CD4-positive, alpha-beta memory T cell (primary cell): ENCODE measurements around the gene RTP5. TPM values are rescaled to one million over a fixed set of nuclear protein-coding genes. Genes with fewer than 3 reads are reported as not detected.
"Not testable (repeated sequence)": the region's sequence is repeated elsewhere in the genome, so short reads cannot be mapped to it uniquely, and the experiment has no call there.

Experiments used
- CTCF ChIA-PET: fragments of 350-600 bp; sonication (Branson Sonifier 250); formaldehyde crosslinking; loops from one replicate; lab custom pipeline; 2021; ENCODE audit warnings: inconsistent platforms; ENCODE audit not compliant: partially characterized antibody; lab: Charles Lee
- POLR2A ChIA-PET: fragments of 350-600 bp; sonication (Branson Sonifier 250); formaldehyde crosslinking; loops from one replicate; lab custom pipeline; 2021; ENCODE audit not compliant: partially characterized antibody; lab: Charles Lee
- DNase-seq, 5 donors: peaks; one replicate each; pipeline versions ENCODE4 v3.0.0 to v3.0.0-alpha.2; 2020 to 2022; ENCODE audit warnings: mixed read lengths in 1 of 5
- H3K27ac ChIP-seq: one replicate; pipeline ENCODE4 v1.7.0; 2013; ENCODE audit warnings: low read depth, low read length
- H3K27me3 ChIP-seq: 2 replicates; pipeline ENCODE4 v1.7.0; 2013; ENCODE audit warnings: mild to moderate bottlenecking, low read length, moderate library complexity; ENCODE audit not compliant: insufficient read depth
- H3K36me3 ChIP-seq: 2 replicates; pipeline ENCODE4 v1.7.0; 2013; ENCODE audit warnings: mild to moderate bottlenecking, low read length, moderate library complexity; ENCODE audit not compliant: insufficient read depth
- H3K4me1 ChIP-seq: 2 replicates; pipeline ENCODE4 v1.7.0; 2013; ENCODE audit warnings: mild to moderate bottlenecking, low read length, moderate library complexity; ENCODE audit not compliant: insufficient read depth
- H3K4me3 ChIP-seq, 2 donors: one replicate each; pipeline ENCODE4 v1.7.0; 2013; ENCODE audit warnings: low read length in 2 of 2, mild to moderate bottlenecking in 1 of 2
- H3K9me3 ChIP-seq, 2 donors: one replicate each; pipeline ENCODE4 v1.7.0; 2013; ENCODE audit warnings: low read length in 2 of 2, control low read depth in 1 of 2; ENCODE audit not compliant: control insufficient read depth in 1 of 2
- H3K27ac Mint-ChIP-seq, 7 donors: one replicate each; pipeline ENCODE4 v1.8.0; 2020 to 2021; ENCODE audit warnings: mixed read lengths in 7 of 7, mild to moderate bottlenecking in 6 of 7, inconsistent platforms in 3 of 7, moderate library complexity in 3 of 7
- H3K27me3 Mint-ChIP-seq, 2 donors: one replicate each; pipeline ENCODE4 v1.8.0; 2020 to 2021; ENCODE audit warnings: mixed read lengths in 2 of 2
- H3K36me3 Mint-ChIP-seq, 2 donors: one replicate each; pipeline ENCODE4 v1.8.0; 2020 to 2021; ENCODE audit warnings: mixed read lengths in 2 of 2, inconsistent platforms in 1 of 2, mild to moderate bottlenecking in 1 of 2
- H3K4me1 Mint-ChIP-seq, 4 donors: one replicate each; pipeline ENCODE4 v1.8.0; 2020 to 2021; ENCODE audit warnings: mixed read lengths in 4 of 4, mild to moderate bottlenecking in 1 of 4
- H3K4me3 Mint-ChIP-seq, 8 donors: one replicate each; pipeline ENCODE4 v1.8.0; 2020 to 2021; ENCODE audit warnings: mixed read lengths in 8 of 8, mild to moderate bottlenecking in 7 of 8, moderate library complexity in 6 of 8, inconsistent platforms in 3 of 8
- H3K9me3 Mint-ChIP-seq, 8 donors: one replicate each; pipeline ENCODE4 v1.8.0; 2020 to 2021; ENCODE audit warnings: mixed read lengths in 8 of 8, mild to moderate bottlenecking in 5 of 8, inconsistent platforms in 3 of 8, moderate library complexity in 1 of 8
- intact Hi-C: fragments of 100-400 bp; cut with micrococcal nuclease; formaldehyde crosslinking; loops from one replicate; pipeline ENCODE4 v1.15.1; 2023
- polyA plus RNA-seq, 2 donors: library from polyadenylated mRNA; unstranded; fragments of 300-500 nt; fragmentation: Illumina TruSeq; gene quantifications; one replicate each; pipeline ENCODE4 v1.2.3, GENCODE V29; 2021
- total RNA-seq, 2 experiments: library from RNA; stranded (reverse); gene quantifications; one replicate each; pipeline ENCODE4 v1.2.3, GENCODE V29; 2021

The RTP5 gene
- total and polyA plus RNA-seq, 4 experiments from 2014 or later = 0.28 TPM; not detected in 3

DNA sequence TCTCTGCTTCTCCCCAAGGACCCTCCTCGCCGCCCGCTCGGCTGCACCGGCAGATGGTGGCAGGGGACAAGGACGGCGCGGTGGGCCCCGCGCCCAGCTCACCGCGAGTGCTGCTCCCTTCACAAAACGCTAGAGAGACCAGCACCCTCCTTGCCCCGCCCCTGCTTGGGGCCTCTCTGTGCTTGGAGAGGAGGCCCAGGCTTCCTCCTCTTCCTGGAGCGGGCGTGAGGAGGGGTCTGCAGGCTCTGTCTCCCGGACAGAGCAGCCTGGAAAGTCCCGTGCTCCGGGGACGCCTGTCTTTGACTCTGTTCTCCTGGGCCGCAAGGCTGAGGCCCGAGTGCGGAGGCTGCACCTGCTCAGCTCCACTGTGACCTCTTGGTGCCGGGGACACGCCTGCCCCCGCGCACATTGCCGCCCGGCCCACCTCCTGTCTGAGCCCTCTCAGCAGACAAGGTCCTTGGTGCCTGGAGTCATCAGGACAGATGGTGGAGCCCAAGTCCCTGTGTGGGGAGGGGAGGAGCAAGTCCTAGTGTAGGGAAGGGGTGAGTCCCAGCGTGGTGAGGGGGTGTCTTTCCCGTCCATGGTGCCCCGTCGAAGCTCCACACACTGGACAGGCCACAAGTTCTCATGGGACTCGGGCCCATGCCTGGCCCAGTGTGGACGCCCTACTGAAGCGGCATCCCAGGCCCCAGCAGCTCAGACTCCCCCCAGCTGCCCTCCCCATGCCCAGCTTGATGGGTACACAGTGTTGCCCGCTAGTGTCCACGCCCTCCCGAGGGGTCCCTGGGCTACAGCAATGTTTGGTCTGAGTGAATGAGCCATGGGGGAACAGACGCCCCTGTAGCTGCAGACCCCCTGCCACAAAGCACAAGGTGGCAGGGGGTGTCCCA, 33.8 kb downstream of the RTP5 start:
- H3K36me3 Mint-ChIP-seq = peaks cover 5 to 7% of the 10 kb centered on the region in 2 donors
- no peak overlapping the region for H3K27ac ChIP-seq
- H3K4me1 Mint-ChIP-seq = peaks cover 0 to 9% (median 1%) of the 10 kb centered on the region in 4 donors
- ChIA-PET POLR2A (no interaction called here), CTCF (no interaction called here)
- no peaks in the 10 kb centered on the region for H3K36me3 ChIP-seq
- no peaks in the 10 kb centered on the region for H3K27me3 ChIP-seq
- H3K4me3 Mint-ChIP-seq = no peak overlapping the region
- no peaks in the 10 kb centered on the region for H3K27me3 Mint-ChIP-seq
- H3K9me3 ChIP-seq = no peaks in the 10 kb centered on the region
- no peak for DNase-seq
- no peaks in the 10 kb centered on the region for H3K9me3 Mint-ChIP-seq
- H3K27ac Mint-ChIP-seq = no peak overlapping the region
- intact Hi-C loops = no loop called here
- no peak overlapping the region for H3K4me3 ChIP-seq
- no peaks in the 10 kb centered on the region for H3K4me1 ChIP-seq

- H3K27me3 Mint-ChIP-seq = no peaks in the 10 kb centered on the region
- H3K27ac Mint-ChIP-seq = no peak overlapping the region
- H3K4me3 ChIP-seq = no peak overlapping the region
- H3K27ac ChIP-seq = no peak overlapping the region
- no peak for DNase-seq
- CTCF ChIA-PET = interaction anchor here (1.2 kb wide), 1 partner anchor 60 kb away, joined by 3 read pairs; no protein-coding TSS in a partner anchor
- H3K4me1 Mint-ChIP-seq = peaks cover 0 to 9% (median 1%) of the 10 kb centered on the region in 4 donors
- intact Hi-C loops = no loop called here
- no peak overlapping the region for H3K4me3 Mint-ChIP-seq
- H3K27me3 ChIP-seq = no peaks in the 10 kb centered on the region
- H3K36me3 ChIP-seq = no peaks in the 10 kb centered on the region
- POLR2A ChIA-PET = no interaction called here
- H3K36me3 Mint-ChIP-seq = peaks cover 7 to 8% of the 10 kb centered on the region in 2 donors
- H3K9me3 ChIP-seq = no peaks in the 10 kb centered on the region
- no peaks in the 10 kb centered on the region for H3K9me3 Mint-ChIP-seq
- H3K4me1 ChIP-seq = no peaks in the 10 kb centered on the region
These were observed 34.6 kb downstream of the RTP5 start for GRCh38 chr2:241904011-241904718.

GRCh38 chr2:241904791-241905710, 35.5 kb downstream of the RTP5 start:
- POLR2A ChIA-PET = no interaction called here

GRCh38 chr2:241905716-241906377, 36.3 kb downstream of the RTP5 start:
- H3K4me1 Mint-ChIP-seq = peaks cover 0 to 9% (median 1%) of the 10 kb centered on the region in 4 donors
- H3K9me3 Mint-ChIP-seq = no peaks in the 10 kb centered on the region
- intact Hi-C loops = no loop called here
- H3K36me3 Mint-ChIP-seq = peaks cover 13 to 17% of the 10 kb centered on the region in 2 donors
- POLR2A ChIA-PET = no interaction called here
- no peak overlapping the region for H3K4me3 Mint-ChIP-seq
- DNase-seq = no peak
- Histone ChIP-seq H3K4me3 (no peak overlapping the region), H3K27ac (no peak overlapping the region), H3K36me3 (no peaks in the 10 kb centered on the region), H3K27me3 (no peaks in the 10 kb centered on the region), H3K9me3 (no peaks in the 10 kb centered on the region), H3K4me1 (no peaks in the 10 kb centered on the region)
- H3K27me3 Mint-ChIP-seq = no peaks in the 10 kb centered on the region
- no peak overlapping the region for H3K27ac Mint-ChIP-seq
- CTCF ChIA-PET = interaction anchor here (1.2 kb wide), 1 partner anchor 61 kb away, joined by 3 read pairs; no protein-coding TSS in a partner anchor

More at GRCh38 chr2:241904791-241905710, 35.5 kb downstream of the RTP5 start:
- peaks cover 0 to 9% (median 1%) of the 10 kb centered on the region in 4 donors for H3K4me1 Mint-ChIP-seq
- no peaks in the 10 kb centered on the region for H3K4me1 ChIP-seq
- no peak for DNase-seq
- H3K36me3 Mint-ChIP-seq = peaks cover 9 to 11% of the 10 kb centered on the region in 2 donors
- H3K27ac Mint-ChIP-seq = no peak overlapping the region
- H3K36me3 ChIP-seq = no peaks in the 10 kb centered on the region
- H3K27me3 ChIP-seq = no peaks in the 10 kb centered on the region
- no peak overlapping the region for H3K4me3 Mint-ChIP-seq
- H3K27ac ChIP-seq = no peak overlapping the region
- H3K9me3 Mint-ChIP-seq = no peaks in the 10 kb centered on the region
- H3K9me3 ChIP-seq = no peaks in the 10 kb centered on the region
- CTCF ChIA-PET = interaction anchor here (1.2 kb wide), 1 partner anchor 61 kb away, joined by 3 read pairs; no protein-coding TSS in a partner anchor
- no peaks in the 10 kb centered on the region for H3K27me3 Mint-ChIP-seq
- intact Hi-C loops = no loop called here
- no peak overlapping the region for H3K4me3 ChIP-seq

GRCh38 chr2:241906378-241906770, 36.8 kb downstream of the RTP5 start:
- H3K4me3 ChIP-seq, DNase-seq, H3K27ac Mint-ChIP-seq, H3K36me3 ChIP-seq, H3K9me3 ChIP-seq, H3K4me3 Mint-ChIP-seq, CTCF ChIA-PET, POLR2A ChIA-PET, H3K27ac ChIP-seq, H3K4me1 Mint-ChIP-seq, intact Hi-C loops, H3K9me3 Mint-ChIP-seq, H3K27me3 ChIP-seq, H3K27me3 Mint-ChIP-seq, H3K4me1 ChIP-seq: not testable (repeated sequence)
- peaks cover 15 to 23% of the 10 kb centered on the region in 2 donors for H3K36me3 Mint-ChIP-seq

DNA sequence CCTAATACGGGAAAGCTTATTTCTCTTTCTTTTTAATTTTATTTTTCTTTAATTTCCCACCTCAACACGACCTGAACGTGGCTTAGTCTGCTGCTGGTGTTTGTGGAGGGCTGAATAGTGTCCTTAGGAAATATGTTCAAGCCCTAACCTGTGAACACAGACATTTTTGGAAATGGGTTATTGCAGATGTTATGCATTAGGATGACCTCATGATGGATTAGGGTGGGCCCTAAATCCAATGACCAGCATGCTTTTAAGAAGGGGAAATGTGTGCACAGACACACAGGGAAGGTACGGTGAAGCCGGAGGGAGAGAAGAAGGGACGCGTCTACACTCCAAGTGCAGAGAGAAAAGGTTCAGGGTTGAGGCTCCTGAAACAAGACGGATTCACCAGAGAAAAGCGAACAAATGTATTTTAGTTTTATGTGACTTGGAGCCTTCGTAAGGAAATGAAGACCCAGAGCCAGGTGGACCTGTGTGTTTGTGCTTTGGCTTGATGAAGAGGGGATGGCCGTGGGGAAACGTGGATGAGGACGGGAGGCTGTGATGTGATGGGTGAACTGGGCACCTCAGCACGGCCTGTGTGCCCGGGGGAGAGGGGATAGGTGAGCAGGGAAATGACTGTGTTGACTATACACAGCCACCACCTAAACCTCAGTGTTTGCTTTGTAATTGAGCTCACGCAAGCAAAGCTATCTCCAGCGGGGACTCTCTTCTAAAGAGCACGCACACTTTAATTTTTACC, 37.5 kb downstream of the RTP5 start:
- no peaks in the 10 kb centered on the region for H3K27me3 ChIP-seq
- H3K9me3 ChIP-seq = no peaks in the 10 kb centered on the region
- DNase-seq = no peak
- H3K36me3 Mint-ChIP-seq = peaks cover 19 to 29% of the 10 kb centered on the region in 2 donors
- POLR2A ChIA-PET = no interaction called here
- H3K36me3 ChIP-seq = no peaks in the 10 kb centered on the region
- H3K4me1 ChIP-seq = no peaks in the 10 kb centered on the region
- CTCF ChIA-PET = no interaction called here
- peaks cover 0 to 4% (median 1%) of the 10 kb centered on the region in 4 donors for H3K4me1 Mint-ChIP-seq
- no peak overlapping the region for H3K27ac ChIP-seq
- intact Hi-C loops = no loop called here
- H3K9me3 Mint-ChIP-seq = no peaks in the 10 kb centered on the region
- no peak overlapping the region for H3K4me3 Mint-ChIP-seq
- H3K4me3 ChIP-seq = no peak overlapping the region
- H3K27me3 Mint-ChIP-seq = no peaks in the 10 kb centered on the region
- peak overlapping the region in 1 of 7 donors; percentile 1 for H3K27ac Mint-ChIP-seq
